GM19324 (cell line): ENCODE data around the gene EIF4E1B.

Experiments
- ATAC-seq: cut with Tn5 transposase; IDR thresholded peaks from one replicate; pipeline ENCODE4 v1.9.1; 2021; ENCODE audit warnings: mild to moderate bottlenecking, moderate library complexity; ENCODE audit not compliant: unreplicated experiment, low FRiP score

The EIF4E1B gene

DNA sequence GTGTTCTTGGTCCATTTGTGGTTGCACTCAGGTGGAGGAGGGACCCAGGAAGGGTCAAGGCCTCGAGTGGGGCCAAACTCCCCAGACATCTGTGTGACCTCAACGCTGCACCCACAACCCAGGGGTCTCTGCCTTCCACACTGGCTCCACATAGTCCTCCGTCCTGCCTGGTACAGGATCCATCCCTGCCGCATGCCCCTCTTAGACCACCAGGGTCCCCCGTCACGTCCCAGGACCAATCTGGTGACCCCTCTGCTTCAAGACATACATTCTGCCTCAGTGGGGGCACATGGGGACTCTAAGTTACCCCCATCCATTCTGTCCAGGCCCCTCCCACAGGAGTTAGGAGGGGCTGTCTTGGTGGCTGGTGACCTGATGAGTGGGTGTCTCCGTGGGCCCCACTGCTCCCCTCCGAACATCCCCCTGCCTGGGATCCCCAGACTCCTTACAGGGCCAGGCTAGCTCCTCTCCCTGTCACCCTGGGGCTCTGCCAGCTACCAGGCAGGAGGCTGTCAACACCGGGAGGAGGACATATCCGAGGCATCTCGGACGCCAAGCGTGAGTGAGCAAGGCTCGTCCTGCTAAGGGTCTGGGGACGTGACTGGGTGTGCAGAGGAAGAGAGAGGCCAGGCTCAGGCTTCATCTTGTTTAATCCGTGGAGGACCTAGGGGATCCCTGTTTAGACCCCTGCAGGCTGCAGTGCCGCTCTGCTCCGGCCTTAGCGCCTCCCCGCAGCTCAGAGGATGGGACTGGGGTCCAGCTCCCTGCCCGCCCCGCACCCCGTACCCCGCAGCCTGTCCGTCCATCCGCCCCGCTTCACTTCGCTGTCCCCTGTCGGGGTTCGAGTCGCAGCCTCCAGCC is 49.1 kb downstream of the EIF4E1B start:
- no peak for ATAC-seq

DNA sequence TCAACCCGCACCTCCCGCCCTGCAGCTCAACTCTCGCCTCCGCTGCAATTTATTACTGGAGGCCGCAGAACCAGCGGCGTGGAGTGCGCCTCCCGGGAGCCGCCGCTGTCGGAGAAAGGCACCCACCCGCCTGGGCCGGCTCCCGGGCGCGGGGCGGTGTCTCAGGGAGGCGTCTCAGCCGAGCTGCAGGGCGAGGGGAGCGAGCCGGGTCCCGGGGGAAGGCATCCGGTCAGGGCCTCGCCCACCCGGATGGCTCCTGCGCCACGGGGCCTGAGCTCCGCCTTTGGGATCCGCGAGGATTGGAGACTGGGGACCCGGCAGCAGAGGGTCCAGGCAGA is 49.7 kb downstream of the EIF4E1B start:
- no peak for ATAC-seq

DNA sequence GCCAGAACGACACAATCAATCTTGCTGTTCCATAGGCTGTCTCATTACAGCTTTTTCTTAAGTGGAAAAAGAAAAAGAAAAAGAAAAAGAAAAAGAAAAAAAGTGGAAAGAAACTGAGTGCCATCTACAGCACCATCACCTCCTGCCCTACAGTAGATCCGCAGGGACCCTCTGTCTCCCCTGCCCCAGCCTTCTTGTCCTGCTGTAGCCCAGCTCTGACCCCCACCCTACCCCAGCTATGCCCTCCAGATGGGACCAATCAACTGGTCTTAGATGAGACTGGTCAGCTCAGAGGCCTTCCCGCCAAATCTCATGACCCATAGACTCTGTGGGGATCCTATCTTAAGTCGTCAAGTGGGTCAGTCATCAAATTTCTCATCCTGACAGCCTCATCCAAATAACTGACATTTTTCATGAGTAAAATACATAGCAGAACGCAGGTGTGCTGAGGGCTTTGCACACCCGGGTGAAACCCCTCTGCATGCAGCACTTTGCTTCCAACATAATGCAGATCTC is 51.6 kb downstream of the EIF4E1B start:
- no peak for ATAC-seq

- ATAC-seq, result no peak
Observed at GRCh38 chr5:176685010-176685409, 54.5 kb downstream of the EIF4E1B start.

DNA sequence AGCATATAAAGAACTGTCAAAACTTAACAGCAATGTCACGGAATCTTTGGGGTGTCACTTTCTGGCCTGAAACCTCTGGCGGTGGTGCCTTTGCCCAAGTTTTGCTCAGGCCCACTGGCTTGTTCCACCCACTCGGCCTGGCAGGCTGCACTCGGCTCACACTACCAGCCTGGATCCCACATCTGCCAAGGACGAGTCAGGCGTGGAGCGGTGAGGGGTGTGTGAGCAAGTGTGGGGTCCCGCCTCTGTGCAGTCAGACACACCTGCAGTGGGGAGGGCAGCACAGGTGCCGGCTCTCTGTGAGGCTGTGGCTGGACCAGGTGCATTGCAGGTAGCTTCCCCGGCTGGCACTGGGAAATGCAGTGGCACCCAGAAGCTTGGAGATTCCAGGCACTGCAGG is 56.8 kb downstream of the EIF4E1B start:
- ATAC-seq, result no peak

- no peak for ATAC-seq
Observed at GRCh38 chr5:176687881-176688280, 57.4 kb downstream of the EIF4E1B start.

GRCh38 chr5:176690911-176691310 is 60.4 kb downstream of the EIF4E1B start:
- no peak for ATAC-seq

DNA sequence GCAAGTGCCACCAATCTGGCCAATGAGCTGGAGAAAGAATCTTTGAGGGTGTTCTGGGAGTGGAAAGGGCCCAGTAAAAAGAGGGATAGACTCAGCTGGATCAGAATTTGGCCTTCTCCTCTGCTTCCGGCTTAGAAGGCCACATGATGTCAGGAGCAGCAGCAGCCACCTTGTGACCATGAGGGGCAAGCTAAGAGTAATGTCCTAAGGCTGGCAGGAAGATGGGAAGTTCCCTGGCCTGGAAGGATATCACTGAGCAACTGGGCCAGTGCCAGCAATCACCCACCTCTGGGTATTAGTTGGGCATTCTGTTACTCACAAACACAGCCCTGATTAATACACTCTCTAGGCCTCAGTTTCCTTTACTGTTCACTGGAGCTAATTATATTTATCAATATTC is 61.0 kb downstream of the EIF4E1B start:
- ATAC-seq, result no peak

- no peak for ATAC-seq
Observed at GRCh38 chr5:176692326-176692725, 61.9 kb downstream of the EIF4E1B start.

DNA sequence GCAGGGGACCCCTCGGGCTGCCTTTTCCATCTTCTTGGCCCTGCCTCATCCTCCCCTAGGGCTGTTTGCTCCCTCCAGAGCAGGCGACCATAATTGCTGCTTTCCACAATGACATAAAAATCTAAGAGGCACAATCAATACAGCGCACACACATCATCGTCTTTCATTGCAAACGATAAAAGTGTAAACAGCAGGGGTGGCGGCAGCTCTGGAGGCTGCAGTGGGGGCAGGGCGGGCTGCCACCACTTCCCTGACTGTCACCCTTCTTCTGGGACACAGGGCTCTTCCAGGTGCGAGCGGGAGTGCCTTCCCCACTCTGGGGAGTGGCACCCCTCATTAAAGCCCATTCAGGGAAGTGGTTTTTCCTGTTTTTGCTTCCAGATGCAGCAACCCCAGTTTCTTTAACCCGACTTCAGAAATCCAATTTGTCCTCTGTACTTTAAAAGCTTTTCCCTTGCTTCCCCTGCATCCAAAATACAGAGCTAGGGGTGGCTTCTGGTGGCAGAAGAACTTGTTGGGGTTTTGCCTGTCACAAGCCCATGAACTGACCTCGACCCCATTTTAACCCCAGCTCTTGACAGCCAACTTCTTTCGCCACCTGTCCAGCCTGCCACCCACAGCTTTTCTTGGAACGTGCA is 62.5 kb downstream of the EIF4E1B start:
- no peak for ATAC-seq

DNA sequence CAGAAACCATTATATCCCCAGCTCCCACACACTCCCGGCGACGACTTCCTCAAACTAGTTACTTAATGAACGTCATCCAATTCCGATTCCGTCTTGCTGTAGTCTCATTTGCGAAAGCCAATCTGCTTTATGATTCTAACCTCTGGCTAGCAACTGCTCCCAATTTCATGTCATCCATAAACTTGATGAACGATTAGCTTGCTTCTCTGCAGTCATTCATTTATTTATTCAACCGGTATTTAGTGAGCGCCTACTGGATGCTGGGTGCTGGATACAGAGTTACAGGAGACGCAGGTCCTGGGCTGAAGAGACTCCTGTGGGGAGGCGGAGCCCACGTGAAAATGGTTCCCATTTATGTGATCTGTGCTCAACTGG is 63.0 kb downstream of the EIF4E1B start:
- no peak for ATAC-seq

GRCh38 chr5:176694146-176694545 is 63.7 kb downstream of the EIF4E1B start:
- ATAC-seq, result no peak

- ATAC-seq, result no peak
Observed at GRCh38 chr5:176694631-176695030, 64.2 kb downstream of the EIF4E1B start.

GRCh38 chr5:176695073-176695472 is 64.6 kb downstream of the EIF4E1B start:
- ATAC-seq, result no peak
